Dermis blood vessel endothelial cell (primary cell): ENCODE measurements around the gene LALBA. TPM values are rescaled to one million over a fixed set of nuclear protein-coding genes. Genes with fewer than 3 reads are reported as not detected.
"Not testable (repeated sequence)": the region's sequence is repeated elsewhere in the genome, so short reads cannot be mapped to it uniquely, and the experiment has no call there.

ENCODE experiments used
- DNase-seq: peaks from one replicate; pipeline ENCODE4 v3.0.0; 2010
- total RNA-seq: library from RNA; depleted of rRNA; stranded (reverse); fragments of >200 nt; gene quantifications from 2 replicates; pipeline ENCODE4 v1.2.3, GENCODE V29; 2014

Gene LALBA
- total RNA-seq, 1 donor from 2014 or later = not detected

- DNase-seq = no peak
Observed at GRCh38 chr12:48527891-48528670, 41.8 kb downstream of the LALBA start.

- DNase-seq = no peak
Observed at GRCh38 chr12:48525332-48525731, 44.5 kb downstream of the LALBA start, which contains the start of gene OR8S1. Gene OR8S1, plus strand, starts transcription at chr12:48525632. Its CDS starts 0 bp downstream, at chr12:48525632.

GRCh38 chr12:48520381-48520780 lies 49.5 kb downstream of the LALBA start:
- not testable (repeated sequence) for DNase-seq

Other genes starting within 250 kb of the LALBA start
- 3.1 and 4.3 TPM in 2 replicates for gene ZNF641, start 219.1 kb downstream of the LALBA start, total RNA-seq
- gene ANP32D, start 97.5 kb downstream of the LALBA start, total RNA-seq = not detected in 2 replicates
- gene C12orf54, start 87.5 kb downstream of the LALBA start, total RNA-seq = not detected in 2 replicates
- not detected in 2 replicates for gene OR8S1, start 44.4 kb downstream of the LALBA start, total RNA-seq
- gene KANSL2, start 112.2 kb upstream of the LALBA start, total RNA-seq = 55.8 and 63.0 TPM in 2 replicates
- gene CCNT1, start 146.7 kb upstream of the LALBA start, total RNA-seq = 25.9 and 28.3 TPM in 2 replicates
- gene ADCY6, start 219.0 kb upstream of the LALBA start, total RNA-seq = 39.0 and 43.3 TPM in 2 replicates
- 16.3 and 20.0 TPM in 2 replicates for gene CACNB3, start 248.4 kb upstream of the LALBA start, total RNA-seq